Measurements from ENCODE around the gene HS2ST1. TPM values are rescaled to one million over a fixed set of nuclear protein-coding genes. Genes with fewer than 3 reads are reported as not detected.
"Not testable (repeated sequence)": the region's sequence is repeated elsewhere in the genome, so short reads cannot be mapped to it uniquely, and the experiment has no call there.

Gene HS2ST1
- total RNA-seq, 2 experiments from 2014 or later, result 22.0 to 23.6 TPM

DNA sequence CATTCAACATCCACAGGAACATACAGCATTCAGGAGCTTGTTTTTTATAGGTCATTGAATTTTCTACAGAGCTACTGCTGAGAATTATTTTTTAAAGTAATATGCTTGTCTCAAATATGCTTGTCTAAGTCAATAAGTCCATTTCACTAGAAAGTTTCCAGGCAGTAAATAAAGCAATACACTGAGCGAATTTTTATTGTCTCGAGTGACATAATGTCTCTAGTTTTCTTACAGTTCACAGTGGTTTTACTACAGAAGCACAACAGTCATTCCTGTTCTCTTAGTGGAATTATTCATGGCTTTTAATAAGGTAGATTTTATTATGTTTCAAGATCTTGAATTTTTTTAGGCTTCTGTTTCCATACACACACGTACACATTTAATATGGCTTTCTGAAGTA is 83.8 kb downstream of the HS2ST1 start:
- POLR2A ChIA-PET, result no interaction called here
- CTCF ChIA-PET, result no interaction called here

DNA sequence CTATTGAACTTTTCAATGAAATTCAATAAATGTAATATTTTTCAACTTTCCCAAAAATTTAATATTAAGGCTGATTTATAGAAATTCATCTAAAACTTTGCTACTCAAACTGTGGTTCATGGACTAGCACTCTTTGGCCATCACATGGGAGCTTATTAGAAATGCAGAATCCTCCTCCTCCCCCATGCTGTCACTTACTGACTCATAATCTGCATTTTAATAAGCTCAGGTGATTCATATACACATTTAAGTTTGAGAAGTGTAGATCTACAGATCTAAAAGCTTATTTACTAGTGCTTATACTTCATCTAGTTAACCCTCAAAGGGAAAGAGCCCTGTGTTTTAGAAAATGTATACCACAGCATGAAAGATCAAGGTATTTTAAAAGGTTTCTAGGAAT is 84.3 kb downstream of the HS2ST1 start:
- ChIA-PET CTCF (no interaction called here), POLR2A (no interaction called here)

DNA sequence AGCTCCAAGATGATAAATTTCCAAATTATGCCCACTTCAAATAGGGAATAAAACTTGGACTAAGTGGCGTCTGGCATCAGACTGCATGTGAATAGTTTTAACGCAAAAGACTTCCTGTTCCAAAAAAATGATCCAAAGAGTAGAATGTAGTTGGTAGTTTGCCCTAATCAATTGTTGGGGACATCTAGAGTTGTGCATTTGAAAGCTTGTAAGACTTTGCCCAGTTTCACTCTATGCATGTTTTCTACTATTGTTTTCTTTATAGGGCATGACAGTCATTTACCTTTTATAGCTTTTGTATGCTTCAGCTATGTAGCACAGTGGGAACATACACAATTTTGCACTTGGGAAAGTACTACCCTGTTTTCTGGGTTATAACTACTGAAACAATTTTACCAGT is 86.0 kb downstream of the HS2ST1 start:
- CTCF ChIA-PET, result no interaction called here
- POLR2A ChIA-PET, result no interaction called here

DNA sequence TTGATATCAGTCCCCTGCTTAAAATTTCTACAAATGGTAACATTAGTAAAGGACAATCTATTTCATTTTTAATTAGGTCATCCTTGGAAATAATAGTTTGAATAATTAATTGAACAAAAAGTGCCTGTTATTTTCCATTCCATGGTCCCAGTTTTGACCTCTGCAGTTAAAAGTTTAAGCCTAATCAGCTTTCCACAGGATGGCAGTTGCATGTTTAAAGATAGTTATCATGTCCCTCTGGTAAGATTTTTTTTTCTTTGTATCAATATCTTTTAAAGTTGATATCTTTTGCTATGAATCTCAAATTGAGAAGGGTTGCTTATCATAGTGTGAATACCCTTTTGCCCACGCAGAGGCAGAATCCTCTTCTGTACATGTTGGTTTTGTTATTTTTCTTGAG is 90.4 kb downstream of the HS2ST1 start:
- CTCF ChIA-PET, result no interaction called here
- POLR2A ChIA-PET, result no interaction called here

DNA sequence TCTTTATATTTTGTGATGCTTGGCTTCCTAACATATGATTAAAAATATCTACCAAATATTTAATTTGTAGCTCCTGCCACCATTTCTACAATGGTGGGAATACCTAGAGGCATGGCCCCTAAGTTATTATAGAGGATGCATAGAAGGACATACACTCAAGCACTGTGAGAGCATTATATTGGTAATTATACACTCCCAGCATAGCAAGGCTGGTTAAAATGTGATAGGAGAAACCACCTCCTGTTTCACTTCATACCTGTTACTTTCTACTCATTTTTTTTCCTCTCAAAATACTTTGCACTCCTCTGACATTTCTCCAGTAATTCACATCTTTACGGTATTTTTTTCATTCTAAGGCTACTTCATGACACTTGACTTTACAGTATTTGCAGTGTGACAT is 92.9 kb downstream of the HS2ST1 start:
- ChIA-PET CTCF (no interaction called here), POLR2A (no interaction called here)

DNA sequence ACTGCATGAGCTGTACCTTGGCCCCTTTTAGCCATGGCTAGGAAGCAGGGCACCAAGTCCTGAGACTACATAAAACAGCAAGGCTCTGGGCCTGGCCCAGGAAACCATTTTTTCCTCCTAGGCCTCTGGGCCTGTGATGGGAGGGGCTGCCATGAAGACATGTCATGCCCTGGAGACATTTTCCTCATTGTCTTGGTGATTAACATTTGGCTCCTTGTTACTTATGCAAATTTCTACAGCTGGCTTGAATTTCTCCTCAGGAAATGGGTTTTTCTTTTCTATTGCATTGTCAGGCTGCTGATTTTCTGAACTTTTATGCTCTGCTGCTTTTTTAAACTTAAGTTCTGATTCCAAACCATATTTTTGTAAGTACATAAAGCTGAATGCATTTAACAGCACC is 99.0 kb downstream of the HS2ST1 start:
- CTCF ChIA-PET, POLR2A ChIA-PET: not testable (repeated sequence)

DNA sequence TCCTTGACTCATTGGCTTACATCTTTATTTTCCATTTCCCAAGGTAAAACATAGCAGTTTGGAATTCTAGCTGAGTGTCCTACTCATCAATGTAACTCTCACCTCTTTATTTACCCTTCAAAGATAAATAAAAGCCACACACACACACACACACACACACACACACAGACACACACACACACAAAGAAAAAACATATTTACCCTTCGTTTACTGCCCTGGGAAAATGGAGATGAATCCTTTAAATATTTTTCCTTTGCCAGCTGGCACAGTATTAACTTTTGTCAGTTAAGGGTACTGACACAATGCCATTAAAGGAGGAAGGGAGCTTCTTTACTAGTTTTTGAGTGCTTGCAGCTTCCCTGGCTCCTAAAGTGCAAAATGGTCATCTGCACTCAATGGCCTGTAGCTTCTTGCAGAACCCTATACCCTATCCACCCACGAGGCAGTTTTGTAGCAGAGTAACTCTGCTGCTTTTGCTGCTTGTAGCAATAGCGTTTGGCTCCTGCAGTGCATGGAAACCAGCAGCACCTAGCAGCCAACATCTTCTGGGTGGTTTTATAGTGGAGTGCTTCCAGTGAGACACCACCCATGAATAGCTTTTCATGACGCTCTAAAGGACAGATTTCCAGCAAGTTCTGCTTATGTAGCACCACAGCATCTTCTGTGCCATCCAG is 103.7 kb downstream of the HS2ST1 start:
- POLR2A ChIA-PET, result no interaction called here

DNA sequence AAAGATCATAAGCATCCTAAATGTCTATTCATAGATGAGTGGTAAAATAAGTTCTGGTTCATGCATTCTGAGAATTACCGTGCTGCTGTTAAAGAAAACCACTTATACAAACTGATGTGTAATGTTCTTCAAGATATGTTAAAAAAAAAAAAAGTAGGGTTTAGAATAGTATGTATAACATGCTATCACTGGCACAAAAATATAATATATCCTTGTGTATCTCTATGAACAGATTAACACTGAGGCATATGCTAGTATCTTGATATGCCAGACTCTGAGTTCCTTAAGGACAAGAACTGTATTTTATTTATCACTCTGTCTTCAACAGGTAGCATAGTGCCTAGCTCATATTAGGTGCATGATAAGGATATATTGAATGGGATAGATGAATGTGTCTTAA is 108.9 kb downstream of the HS2ST1 start:
- CTCF ChIA-PET, result interaction anchor here (0.6 kb wide), 1 partner anchor 8 kb away, joined by 3 read pairs; no protein-coding TSS in a partner anchor
- POLR2A ChIA-PET, result no interaction called here

More for the DNA sequence above, 103.7 kb downstream of the HS2ST1 start:
- CTCF ChIA-PET, result no interaction called here

DNA sequence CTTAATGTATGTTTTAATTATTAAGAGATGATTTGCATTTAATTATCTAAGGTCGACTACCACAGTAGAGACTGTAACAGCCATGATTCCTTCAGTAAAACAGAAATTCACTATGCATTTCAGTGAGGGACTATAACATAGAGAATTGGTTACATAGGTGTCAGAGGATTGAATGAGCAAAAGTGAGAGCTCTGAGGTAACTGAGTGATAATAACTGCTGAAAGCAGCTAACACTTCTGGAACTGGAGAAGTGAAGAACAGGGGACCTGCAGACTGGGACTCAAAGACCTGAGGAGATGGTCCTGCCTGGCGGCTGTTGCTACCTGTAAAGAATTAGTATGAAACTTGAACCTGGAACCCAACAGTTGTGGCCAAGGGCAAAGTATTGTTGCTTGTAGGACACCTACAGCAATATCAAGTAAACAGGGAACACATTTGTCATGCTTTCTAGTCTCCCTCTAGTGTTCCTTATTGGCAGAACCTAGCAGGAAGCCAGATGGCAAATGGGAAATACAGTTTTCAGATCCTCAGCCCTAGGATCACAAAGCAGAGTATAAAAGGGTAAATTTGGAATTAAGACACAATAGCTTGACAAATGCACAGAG is 110.6 kb downstream of the HS2ST1 start:
- CTCF ChIA-PET, result no interaction called here

DNA sequence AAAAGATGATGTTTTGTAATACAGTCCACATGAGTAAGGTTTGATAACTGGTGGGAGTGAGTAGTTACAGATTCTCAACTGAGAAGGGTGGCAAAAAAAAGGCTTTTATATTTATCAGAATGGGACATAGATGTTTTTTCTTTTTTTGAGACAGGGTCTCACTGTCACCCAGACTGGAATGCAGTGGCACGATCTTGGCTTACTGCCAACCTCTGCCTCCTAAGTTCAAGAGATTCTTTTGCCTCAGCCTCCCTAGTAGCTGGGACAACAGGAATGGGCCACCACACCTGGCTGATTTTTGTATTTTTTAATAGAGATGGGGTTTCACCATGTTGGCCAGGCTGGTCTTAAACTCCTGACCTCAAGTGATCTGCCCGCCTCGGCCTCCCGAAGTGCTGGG is 113.1 kb downstream of the HS2ST1 start:
- POLR2A ChIA-PET, CTCF ChIA-PET: not testable (repeated sequence)

More for the DNA sequence above, 110.6 kb downstream of the HS2ST1 start:
- POLR2A ChIA-PET, result no interaction called here

DNA sequence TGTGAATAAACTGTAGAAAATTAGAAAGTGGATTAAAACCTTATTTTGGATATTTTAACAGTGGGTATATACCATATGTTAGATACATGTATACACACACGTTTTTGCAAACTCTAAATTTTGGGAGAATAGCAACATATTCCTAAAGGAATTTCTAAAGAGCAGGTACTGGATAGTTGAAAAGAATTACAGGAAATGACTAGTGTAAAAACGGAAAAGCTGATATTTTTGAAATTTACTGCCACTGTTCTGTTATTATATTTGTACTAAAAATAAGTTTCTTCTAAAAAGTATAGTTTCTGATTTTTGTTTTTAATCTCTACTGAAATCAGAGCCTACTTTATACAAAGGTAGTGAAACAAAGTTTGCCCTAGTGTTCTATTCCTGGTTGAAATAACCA is 114.1 kb downstream of the HS2ST1 start:
- CTCF ChIA-PET, result no interaction called here
- POLR2A ChIA-PET, result no interaction called here

DNA sequence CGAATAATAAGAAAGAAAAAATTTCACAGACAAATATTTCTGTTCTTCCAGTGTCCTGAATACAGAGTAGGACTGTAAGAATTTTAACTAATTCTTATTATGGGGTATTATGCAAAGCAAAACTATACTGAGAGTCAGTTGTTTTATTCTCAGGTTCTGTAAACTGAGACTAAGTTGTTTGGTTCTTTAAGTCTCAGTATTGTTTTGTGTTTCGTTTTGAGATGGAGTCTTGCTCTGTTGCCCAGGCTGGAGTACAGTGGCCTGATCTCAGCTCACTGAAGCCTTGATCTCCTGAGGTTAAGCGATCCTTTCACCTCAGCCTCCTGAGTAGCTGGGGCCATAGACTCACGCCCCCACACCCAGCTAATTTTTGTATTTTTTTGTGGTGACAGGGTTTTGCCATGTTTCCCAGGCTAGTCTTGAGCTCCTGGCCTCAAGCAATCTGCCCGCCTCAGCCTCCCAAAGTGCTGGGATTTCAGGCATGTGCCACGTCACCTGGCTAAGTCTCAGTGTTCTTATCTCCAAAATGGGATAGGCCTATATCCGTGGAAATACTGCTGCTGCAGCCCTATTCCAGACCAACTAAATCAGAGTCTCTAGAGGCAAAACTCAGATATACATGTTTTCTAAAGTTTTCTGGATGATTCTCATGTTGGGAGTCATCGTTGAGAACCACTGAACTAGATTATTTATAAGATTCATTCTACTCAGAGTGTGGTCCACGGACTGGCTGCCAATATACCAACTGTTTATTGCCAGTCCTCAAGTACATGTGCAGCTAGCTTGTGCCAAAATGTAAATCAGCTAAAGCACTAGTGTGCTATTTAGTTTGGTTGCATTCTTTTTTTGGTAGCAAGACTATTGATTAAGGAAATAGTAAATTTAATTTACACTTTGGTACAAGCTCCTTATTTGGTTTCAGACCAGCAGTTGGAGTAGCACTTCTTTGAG is 116.6 kb downstream of the HS2ST1 start:
- CTCF ChIA-PET, result no interaction called here
- POLR2A ChIA-PET, result no interaction called here

DNA sequence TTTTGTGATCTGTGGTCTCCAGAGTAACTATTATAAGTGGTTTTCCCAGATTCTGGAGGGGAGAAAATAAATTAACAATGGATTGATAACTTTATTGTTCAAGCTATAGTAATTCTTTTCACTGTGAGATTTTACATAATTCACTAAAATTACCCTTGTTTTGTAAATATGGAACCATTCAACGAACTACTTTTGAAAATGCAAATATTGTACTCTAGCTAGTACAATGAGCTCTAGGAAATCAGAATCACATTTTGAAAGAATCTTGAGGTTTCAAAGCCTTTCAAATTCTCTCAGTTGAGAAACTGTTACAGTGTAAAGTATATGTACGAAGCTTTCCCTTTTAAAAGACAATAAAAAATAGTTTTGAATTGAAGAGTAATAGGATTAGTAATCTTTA is 119.9 kb downstream of the HS2ST1 start:
- CTCF ChIA-PET, result no interaction called here

DNA sequence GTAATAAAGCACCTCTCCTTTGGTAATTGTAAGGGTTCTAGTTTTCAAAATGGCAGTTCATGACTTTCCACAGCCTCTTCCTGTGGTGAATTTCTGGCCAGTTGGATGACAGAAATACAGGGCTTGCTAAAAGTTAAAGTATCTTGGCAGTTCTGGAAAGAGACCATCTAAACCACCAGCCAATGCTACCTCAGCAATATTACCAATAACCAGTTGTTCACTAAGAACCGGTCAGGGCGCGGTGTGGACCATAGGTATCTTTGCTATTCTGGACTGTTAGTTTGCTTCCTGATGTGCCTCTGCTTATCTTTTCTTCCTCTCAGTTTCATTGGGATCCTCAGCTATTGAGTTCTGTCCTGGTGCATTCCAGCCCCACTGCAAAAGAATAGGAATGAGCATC is 124.7 kb downstream of the HS2ST1 start:
- POLR2A ChIA-PET, result no interaction called here
- CTCF ChIA-PET, result no interaction called here

More for the DNA sequence above, 119.9 kb downstream of the HS2ST1 start:
- POLR2A ChIA-PET, result no interaction called here

DNA sequence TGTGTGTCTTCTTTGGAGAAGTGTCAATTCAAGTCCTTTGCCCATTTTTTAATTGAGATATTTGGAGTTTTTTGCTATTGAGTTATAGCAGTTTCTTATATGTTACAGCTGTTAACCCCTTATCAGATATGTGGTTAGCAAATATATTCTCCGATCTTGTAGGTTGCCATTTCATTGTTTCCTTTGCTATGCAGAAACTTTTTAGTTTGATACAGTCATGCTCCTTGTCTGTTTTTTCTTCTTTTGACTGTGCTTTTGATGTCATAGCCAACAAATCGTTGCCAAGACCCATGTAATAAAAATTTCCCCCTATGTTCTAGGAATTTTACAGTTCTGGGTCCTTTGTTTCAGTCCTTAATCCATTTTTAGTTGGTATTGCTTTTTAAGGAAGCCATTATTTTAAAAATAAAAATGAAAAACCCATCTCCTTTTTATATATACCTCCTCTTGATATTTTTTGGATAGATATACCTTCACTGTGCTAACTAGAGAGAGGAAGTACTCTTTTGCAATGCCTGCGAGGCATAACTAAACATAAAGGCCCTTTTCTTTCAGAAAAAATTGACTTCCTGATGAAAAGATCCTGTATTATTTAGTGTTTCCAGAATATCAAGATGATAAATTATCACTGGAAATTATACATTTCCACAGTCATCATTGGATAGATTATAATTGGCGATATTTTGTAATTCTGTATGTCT is 127.8 kb downstream of the HS2ST1 start:
- POLR2A ChIA-PET, result no interaction called here

DNA sequence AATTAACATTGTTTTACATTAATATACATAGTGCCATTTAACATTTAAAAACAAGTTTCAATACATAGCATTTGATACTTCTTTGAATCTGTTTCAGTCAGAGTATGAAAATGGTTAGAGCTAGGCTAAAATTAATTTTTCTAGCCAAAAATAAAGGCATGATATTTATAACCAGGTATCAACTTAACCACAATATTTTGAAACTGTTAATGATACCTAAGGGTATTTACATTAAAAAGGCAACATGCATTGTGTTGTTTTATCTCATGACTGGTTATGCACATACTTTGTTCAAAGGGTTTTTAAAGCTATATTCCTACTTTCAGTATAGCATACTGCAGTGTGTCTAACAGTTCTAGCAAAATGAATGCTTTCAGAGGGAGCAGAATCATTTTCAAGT is 130.0 kb downstream of the HS2ST1 start:
- ChIA-PET POLR2A (no interaction called here), CTCF (no interaction called here)

More for the DNA sequence above, 127.8 kb downstream of the HS2ST1 start:
- CTCF ChIA-PET, result no interaction called here

DNA sequence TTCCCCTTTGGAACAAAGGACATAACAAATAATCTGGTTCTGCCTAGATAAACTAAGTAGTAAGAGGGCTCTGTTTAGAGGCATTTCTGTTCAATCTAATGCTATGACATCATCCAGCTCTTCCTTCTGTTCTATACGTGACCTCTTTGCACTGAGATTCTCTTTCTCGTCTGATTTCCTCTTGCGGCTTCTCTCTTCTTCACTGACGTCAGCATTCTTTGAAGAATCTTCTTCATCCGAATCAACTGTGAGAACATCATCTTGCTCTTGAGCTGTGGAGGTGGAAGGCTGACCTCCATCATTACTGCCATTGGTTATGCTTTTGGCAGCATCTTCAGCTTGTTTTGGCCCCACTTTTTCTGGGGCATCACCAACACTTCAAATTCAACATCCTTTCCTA is 130.4 kb downstream of the HS2ST1 start:
- ChIA-PET CTCF (interaction anchor here (1.6 kb wide), 1 partner anchor 12 kb away, joined by 5 read pairs; no protein-coding TSS in a partner anchor), POLR2A (no interaction called here)

DNA sequence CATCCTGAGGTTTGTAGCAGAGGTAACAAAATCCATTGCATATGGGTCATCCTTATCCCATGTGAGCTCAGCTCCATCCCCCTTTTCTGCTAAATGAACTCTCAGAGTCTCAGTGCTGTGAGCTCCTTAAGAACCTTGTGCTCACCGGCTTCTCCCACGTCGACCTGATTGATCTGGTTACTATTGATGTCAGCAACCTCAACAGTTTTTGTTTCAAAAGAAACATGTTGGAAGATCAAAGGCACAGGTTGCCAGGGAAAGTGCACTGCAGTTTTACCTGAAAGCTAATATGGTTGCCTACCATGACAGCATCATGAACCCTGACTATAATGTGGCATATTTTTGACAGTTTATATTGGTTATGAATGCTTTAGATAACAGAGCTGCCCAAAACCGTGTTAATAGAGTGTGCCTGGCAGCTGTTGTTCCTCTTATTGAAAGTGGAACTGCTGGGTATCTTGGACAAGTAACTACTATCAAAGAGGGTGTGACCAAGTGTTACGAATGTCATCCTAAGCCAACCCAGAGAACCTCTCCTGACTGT is 131.4 kb downstream of the HS2ST1 start:
- ChIA-PET POLR2A (interaction anchor here (0.6 kb wide), 1 partner anchor 132 kb away, joined by 3 read pairs; the partner anchor contains the start of genes HS2ST1 and SELENOF), CTCF (interaction anchor here (1.6 kb wide), 1 partner anchor 11 kb away, joined by 5 read pairs; no protein-coding TSS in a partner anchor)

DNA sequence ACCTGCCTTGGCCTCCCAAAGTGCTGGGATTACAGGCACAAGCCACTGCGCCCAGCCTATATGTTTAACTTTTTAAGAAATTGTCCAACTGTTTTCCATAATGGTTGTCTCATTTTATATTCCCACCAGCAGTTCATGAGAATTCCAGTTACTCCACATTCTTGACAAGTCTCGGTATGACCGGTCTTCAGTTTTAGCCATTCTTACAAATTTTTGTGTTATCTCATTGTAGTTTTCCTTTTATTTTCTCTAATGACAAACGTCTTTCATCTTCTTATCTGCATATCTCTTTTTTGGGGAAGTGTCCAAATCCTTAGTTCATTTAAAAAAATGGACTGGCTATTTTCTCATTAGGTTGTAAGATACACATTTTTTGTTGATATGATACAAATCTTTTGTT is 132.5 kb downstream of the HS2ST1 start:
- ChIA-PET POLR2A (no interaction called here), CTCF (no interaction called here)

DNA sequence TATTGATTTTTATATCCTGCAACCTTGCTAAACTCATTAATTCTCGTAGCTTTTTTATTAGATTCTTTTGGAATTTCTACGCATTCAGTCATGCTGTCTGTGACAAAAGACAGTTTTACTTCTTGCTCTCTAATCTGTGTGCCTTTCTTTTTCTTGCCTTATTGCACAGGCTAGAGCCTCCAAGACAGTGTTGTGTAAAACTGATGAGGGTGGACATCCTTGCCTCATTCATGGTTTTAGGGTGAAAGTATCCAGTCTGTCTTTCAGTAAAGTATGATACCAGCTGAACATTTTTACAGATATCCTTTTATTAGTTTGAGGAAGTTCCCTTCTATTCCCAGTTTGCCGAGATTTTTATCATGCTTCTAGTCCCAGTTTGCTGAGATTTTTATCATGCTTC is 133.8 kb downstream of the HS2ST1 start:
- POLR2A ChIA-PET, result no interaction called here
- CTCF ChIA-PET, result no interaction called here
